GM12874 (cell line): ENCODE measurements around the gene PCDHGA7.

Source experiments
- TF ChIP-seq, protein P1 (sequence below): IDR thresholded peaks from 2 replicates; pipeline ENCODE4 v1.5.1; 2011; ENCODE audit warnings: low read depth, mild to moderate bottlenecking, control low read depth, low read length, moderate library complexity; ENCODE audit not compliant: insufficient read depth

Gene PCDHGA7

DNA sequence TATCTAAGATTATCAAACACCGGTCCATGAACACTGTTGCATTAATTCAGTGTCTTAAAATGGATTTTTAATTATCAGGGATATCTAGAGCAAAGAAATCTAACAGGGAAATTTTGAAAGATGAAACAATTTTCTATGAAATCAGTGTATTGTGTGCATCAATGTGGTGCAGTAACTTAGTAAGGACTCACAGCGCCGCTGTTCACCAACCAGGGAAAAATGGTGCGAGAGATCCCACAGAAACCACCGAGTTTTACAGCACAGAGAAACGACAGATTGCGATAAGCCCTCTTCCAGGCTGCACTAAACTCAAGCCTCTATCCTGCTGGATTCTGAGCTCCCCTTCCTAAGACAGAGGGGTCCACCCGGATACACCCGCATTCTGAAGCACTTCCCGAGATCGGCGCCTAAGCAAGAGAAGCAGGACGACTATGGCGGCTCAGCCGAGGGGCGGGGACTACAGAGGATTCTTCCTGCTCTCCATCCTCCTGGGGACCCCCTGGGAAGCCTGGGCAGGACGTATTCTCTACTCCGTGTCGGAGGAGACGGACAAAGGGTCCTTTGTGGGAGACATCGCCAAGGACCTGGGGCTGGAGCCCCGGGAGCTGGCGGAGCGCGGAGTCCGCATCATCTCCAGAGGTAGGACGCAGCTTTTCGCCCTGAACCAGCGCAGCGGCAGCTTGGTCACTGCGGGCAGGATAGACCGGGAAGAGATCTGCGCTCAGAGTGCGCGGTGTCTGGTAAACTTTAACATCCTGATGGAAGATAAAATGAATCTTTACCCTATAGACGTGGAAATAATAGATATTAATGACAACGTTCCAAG, at the start of gene PCDHGA7:
Gene PCDHGA7, plus strand, starts transcription at position 274 of the 826 bp plus-strand sequence. Its CDS starts 158 bp downstream, at position 432.
- TF ChIP-seq, protein P1, sequence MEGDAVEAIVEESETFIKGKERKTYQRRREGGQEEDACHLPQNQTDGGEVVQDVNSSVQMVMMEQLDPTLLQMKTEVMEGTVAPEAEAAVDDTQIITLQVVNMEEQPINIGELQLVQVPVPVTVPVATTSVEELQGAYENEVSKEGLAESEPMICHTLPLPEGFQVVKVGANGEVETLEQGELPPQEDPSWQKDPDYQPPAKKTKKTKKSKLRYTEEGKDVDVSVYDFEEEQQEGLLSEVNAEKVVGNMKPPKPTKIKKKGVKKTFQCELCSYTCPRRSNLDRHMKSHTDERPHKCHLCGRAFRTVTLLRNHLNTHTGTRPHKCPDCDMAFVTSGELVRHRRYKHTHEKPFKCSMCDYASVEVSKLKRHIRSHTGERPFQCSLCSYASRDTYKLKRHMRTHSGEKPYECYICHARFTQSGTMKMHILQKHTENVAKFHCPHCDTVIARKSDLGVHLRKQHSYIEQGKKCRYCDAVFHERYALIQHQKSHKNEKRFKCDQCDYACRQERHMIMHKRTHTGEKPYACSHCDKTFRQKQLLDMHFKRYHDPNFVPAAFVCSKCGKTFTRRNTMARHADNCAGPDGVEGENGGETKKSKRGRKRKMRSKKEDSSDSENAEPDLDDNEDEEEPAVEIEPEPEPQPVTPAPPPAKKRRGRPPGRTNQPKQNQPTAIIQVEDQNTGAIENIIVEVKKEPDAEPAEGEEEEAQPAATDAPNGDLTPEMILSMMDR: no peak

DNA sequence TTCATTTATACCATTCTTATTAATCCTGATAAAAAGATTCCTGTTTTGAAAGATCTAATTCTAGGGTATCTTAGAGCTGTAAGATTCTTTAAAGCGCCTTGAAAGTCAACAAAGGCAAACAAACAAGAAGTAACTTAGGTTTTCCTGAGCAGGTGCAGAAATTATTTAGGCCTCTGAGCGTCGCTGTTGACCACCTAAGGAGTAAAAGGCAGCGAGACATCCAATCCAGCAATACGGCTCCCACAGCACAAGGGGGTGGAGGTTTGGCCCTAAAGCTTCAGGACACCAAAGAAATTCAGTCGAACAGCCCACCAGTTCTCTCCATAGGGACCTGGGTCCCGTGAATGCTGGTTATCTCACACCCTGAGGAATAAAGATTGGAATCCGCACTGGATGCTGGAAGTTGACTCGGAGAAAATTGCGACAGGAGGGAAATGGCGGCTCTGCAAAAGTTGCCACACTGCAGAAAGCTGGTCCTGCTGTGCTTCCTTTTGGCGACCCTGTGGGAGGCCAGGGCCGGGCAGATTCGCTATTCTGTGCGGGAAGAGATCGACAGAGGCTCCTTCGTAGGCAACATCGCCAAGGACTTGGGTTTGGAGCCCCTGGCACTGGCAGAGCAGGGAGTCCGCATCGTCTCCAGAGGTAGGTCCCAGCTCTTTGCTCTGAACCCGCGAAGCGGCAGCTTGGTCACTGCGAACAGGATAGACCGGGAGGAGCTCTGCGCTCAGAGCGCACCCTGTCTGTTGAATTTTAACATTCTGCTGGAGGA, 43.8 kb upstream of the PCDHGA7 start, which contains the start of gene PCDHGA2:
Gene PCDHGA2, plus strand, starts transcription at position 223 of the 769 bp plus-strand sequence.
- TF ChIP-seq, protein P1: peak; percentile 62

DNA sequence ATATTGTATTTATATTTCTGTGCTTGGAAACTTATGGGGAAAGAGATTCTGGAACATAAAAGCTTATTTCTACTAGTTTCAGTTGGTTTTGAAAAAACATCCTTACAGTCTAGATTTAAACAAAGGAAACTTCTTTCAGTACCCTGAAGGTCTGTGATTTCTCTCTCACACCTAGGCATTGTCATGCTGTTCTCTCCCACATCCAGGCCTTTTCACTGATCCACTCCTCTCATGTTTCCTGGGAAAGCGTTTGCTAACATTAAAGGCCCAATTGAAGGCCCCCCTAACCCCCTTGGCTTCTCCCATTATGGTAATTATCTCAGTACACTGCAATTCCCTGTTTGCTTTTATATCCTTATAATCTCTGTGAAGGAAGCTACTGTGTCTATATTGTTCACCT, 39.8 kb upstream of the PCDHGA7 start:
- TF ChIP-seq, protein P1: no peak

DNA sequence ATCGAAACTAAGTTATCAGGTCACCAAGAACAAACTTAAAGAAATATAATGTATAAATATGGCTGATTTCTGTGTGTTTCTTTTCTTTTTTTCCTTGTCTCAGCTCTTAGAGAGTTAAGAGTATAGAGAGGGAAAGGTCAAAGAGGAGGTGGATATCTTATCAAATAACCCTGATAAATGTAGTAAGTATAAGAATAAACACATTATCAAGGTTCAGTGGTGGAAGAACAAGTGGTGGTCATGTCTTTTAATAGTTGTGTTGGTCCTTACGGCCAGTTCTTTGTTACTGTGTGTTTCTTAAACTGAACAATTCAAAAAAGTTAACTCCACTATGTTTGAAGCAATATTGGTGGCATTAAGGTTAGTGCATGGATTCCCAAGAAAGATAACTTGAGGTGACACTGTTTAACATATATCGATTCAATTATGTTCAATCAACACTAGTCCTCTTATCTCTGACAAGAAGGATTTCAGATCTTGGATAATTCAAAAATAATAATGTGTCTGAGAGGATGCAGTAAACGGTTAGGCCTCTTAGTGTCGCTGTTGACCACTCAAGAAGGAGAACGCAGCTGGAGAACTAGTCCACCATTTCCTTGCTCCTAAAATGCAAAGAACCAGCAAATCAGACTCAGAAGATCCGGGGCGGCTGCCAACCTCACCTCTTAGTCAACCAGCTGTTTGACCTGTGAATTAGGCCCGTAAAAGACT, 39.1 kb upstream of the PCDHGA7 start, which contains the start of gene PCDHGA3:
Gene PCDHGA3, plus strand, starts transcription at position 588 of the 711 bp plus-strand sequence. CDS start 205 bp downstream, outside the sequence.
- TF ChIP-seq, protein P1: peak; percentile 32; the same call in 1 of the 2 replicates

DNA sequence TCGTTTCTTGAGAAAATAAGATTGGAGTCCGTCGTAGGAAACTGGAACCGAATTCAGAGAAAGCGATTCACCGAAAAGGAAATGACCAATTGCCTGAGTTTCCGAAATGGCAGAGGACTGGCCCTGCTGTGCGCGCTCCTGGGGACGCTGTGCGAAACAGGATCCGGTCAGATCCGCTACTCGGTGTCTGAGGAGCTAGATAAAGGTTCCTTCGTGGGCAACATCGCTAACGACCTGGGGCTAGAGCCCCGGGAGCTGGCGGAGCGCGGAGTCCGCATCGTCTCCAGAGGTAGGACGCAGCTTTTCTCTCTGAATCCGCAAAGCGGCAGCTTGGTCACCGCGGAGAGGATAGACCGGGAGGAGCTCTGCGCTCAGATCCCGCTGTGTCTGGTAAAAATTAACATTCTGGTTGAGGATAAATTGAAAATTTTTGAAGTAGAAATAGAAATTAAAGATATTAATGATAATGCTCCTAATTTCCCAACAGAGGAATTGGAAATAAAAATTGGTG, 38.5 kb upstream of the PCDHGA7 start:
- TF ChIP-seq, protein P1: no peak

DNA sequence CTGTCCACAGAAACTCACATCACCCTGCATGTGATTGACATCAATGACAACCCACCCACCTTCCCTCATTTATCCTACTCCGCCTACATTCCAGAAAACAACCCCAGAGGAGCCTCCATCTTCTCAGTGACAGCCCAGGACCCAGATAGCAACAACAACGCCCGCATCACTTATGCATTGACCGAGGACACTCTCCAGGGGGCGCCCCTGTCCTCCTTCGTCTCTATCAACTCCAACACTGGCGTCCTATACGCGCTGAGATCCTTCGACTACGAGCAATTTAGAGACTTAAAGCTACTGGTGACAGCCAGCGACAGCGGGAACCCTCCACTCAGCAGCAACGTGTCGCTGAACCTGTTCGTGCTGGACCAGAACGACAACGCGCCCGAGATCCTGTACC, 37.2 kb upstream of the PCDHGA7 start:
- TF ChIP-seq, protein P1: no peak
